Activated CD8-positive, alpha-beta memory T cell treated with anti-CD3 and anti-CD28 coated beads for 36 hours (primary cell): Measurements from ENCODE around the gene PDE4DIP. TPM values are rescaled to one million over a fixed set of nuclear protein-coding genes. Genes with fewer than 3 reads are reported as not detected.
"Not testable (repeated sequence)": the region's sequence is repeated elsewhere in the genome, so short reads cannot be mapped to it uniquely, and the experiment has no call there.

Experiments used
- CTCF ChIA-PET: fragments of 350-600 bp; sonication (Branson Sonifier 250); formaldehyde crosslinking; loops from one replicate; lab custom pipeline; 2021; ENCODE audit warnings: antibody characterized with exemption; lab: Charles Lee
- POLR2A ChIA-PET: fragments of 350-600 bp; sonication (Branson Sonifier 250); formaldehyde crosslinking; loops from one replicate; lab custom pipeline; 2021; ENCODE audit warnings: antibody characterized with exemption; lab: Charles Lee
- total RNA-seq, 2 experiments: library from RNA; stranded (reverse); gene quantifications; one replicate each; pipeline ENCODE4 v1.2.3, GENCODE V29; 2021

PDE4DIP gene
- 10 to 100 TPM; 24.6 to 24.7 TPM for total RNA-seq

DNA sequence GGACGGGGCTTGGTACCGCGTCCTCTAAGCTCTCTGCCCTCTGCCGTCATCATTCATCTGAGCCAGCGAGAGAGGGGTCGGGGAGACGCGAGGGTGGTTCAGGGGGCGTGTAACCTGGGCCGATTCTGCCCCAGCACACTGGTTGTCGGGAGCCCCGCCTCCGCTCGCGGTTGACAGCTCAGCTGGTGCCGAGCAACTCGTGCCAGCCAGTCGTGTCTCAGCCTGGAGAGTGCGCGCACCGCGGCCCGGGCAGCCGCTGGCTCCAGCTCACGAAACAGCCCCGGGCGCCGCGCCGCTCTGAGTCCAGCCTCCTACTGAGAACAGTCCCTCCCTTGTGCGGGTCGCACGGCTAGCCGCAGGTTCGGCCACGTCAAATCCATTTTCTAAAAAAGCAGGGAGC is at the start of gene PDE4DIP:
Gene PDE4DIP, plus strand, starts transcription at position 209 of the 400 bp plus-strand sequence. CDS start 347 bp downstream, outside the sequence.
- CTCF ChIA-PET, POLR2A ChIA-PET: not testable (repeated sequence)

- POLR2A ChIA-PET, CTCF ChIA-PET: not testable (repeated sequence)
Observed at GRCh38 chr1:148808268-148808928, 35.8 kb upstream of the PDE4DIP start.

DNA sequence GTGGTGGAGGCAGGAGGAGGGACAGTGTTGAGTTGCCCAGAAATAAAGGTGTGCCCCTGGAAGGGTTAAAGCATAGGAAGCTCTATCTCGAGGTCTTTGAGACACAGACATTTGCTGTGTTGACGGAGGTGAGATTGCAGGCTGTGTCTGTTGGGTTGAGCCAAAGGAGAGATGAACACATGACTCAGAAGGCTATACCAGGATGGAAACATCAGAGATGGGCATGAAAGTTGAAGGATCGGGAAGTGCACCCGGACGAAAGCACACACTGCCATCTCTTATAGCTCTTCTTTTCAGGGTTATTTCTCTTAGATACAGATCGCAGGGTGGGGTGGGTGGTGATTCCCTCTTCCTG is 35.3 kb upstream of the PDE4DIP start:
- POLR2A ChIA-PET, CTCF ChIA-PET: not testable (repeated sequence)

- POLR2A ChIA-PET, CTCF ChIA-PET: not testable (repeated sequence)
Observed at GRCh38 chr1:148822180-148822579, 22.0 kb upstream of the PDE4DIP start.

- CTCF ChIA-PET, POLR2A ChIA-PET: not testable (repeated sequence)
Observed at GRCh38 chr1:148823822-148824221, 20.4 kb upstream of the PDE4DIP start.

- CTCF ChIA-PET, POLR2A ChIA-PET: not testable (repeated sequence)
Observed at GRCh38 chr1:148825029-148825428, 19.2 kb upstream of the PDE4DIP start.

- POLR2A ChIA-PET, CTCF ChIA-PET: not testable (repeated sequence)
Observed at GRCh38 chr1:148828531-148828930, 15.7 kb upstream of the PDE4DIP start.

GRCh38 chr1:148828962-148829361 is 15.3 kb upstream of the PDE4DIP start:
- CTCF ChIA-PET, POLR2A ChIA-PET: not testable (repeated sequence)

DNA sequence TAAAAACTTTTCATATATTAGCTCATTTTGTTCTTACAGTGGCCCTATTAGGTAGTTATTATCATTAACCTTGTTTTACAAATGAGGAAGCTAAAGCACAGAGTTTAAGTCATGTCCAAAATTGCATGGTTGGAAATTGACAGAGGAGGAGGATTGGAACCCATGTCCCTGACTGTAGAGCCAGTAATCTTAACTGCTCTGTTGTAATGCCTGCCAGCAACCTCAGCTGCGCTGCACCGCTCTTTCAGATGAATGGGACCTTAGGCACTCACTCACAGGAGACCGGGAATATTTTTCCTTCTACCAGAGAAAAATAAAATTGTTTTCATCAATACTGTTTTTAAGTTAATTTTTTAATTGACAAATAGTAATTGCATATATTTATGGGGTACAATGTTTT is 14.9 kb upstream of the PDE4DIP start:
- POLR2A ChIA-PET, CTCF ChIA-PET: not testable (repeated sequence)

- CTCF ChIA-PET, POLR2A ChIA-PET: not testable (repeated sequence)
Observed at GRCh38 chr1:148841262-148841661, 3.0 kb upstream of the PDE4DIP start.

- POLR2A ChIA-PET, CTCF ChIA-PET: not testable (repeated sequence)
Observed at GRCh38 chr1:148844651-148845050, 423 bp downstream of the PDE4DIP start.

DNA sequence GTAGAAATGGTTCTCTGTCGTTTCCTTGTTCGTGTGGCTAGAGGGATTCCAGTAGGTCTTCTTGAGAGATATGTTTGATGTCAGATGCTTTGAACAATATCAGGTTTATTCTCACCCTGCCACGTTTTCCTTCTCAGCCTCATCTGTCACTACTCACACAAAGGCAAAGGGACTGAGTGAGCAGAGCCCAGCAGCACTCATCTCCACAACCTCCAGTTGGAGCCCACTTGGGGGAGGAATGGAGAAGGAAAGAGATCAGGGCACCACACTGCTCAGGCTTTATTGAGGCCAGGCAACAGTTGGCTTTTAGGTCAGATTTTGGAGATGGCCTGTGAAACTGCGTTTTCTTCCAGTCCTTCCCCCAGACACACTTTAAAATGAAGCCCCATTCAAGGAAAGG is 840 bp downstream of the PDE4DIP start:
- CTCF ChIA-PET, POLR2A ChIA-PET: not testable (repeated sequence)

DNA sequence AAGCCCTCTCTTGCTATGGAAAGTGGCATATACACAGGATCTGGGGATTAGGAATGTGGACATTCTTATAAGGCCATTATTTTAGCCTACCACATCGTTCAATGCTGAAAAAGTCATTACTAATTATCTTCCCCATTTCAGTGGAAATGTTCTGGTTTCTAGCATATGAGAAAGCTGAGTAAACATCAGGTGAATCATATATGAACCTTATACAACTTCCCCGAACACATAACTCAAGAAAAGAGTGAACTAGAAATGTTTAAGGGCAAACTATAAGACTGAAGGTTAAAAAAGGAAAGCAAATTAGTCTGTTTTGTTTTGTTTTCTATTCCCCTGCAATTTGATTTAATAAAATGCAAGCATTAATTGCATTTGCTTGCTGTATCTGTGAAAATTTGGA is 6.1 kb downstream of the PDE4DIP start:
- POLR2A ChIA-PET, CTCF ChIA-PET: not testable (repeated sequence)

- CTCF ChIA-PET = not testable (repeated sequence)
Observed at GRCh38 chr1:148850840-148851239, 6.6 kb downstream of the PDE4DIP start.

GRCh38 chr1:148851684-148852083 is 7.5 kb downstream of the PDE4DIP start:
- POLR2A ChIA-PET, CTCF ChIA-PET: not testable (repeated sequence)

More at GRCh38 chr1:148850840-148851239, 6.6 kb downstream of the PDE4DIP start:
- POLR2A ChIA-PET = not testable (repeated sequence)

DNA sequence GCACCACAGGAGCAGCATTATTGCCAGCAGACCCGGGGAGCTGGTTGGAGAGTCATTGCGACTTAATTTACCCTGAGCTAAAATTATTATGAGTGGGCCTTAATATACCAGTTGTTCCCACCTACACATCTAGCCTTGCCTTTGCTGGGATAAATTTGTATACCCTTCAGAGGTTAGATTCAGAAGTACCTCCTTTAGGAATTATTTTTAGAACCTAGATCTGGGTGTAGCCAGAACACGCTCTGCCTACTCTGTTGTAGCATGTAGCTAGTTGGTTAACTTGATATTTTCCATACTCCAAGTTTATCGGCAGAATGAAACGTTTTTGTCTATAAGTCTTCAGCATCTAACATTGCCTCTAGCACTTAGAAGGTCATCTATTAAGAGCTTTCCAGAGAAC is 9.1 kb downstream of the PDE4DIP start:
- CTCF ChIA-PET, POLR2A ChIA-PET: not testable (repeated sequence)

- POLR2A ChIA-PET, CTCF ChIA-PET: not testable (repeated sequence)
Observed at GRCh38 chr1:148854063-148854462, 9.8 kb downstream of the PDE4DIP start.

DNA sequence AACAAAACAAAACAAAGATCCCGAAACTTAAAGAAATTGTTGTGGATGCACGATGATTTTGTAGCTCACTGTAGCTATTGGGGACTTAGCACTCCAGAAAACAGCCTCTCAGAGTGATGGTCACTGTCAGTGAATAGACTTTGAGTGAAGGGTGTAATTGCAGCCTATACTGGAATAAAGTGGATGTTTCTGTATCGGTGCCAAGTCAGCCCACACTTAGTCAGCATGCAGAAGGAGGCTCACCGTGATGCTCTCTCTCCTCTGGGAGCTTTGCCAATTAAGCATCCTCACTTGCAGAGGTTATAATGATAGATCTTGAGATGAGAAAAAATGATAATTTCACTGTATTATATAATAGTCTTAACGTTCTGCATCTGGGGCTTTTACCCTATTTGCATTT is 11.1 kb downstream of the PDE4DIP start:
- POLR2A ChIA-PET, CTCF ChIA-PET: not testable (repeated sequence)

- POLR2A ChIA-PET, CTCF ChIA-PET: not testable (repeated sequence)
Observed at GRCh38 chr1:148860049-148860448, 15.8 kb downstream of the PDE4DIP start.

DNA sequence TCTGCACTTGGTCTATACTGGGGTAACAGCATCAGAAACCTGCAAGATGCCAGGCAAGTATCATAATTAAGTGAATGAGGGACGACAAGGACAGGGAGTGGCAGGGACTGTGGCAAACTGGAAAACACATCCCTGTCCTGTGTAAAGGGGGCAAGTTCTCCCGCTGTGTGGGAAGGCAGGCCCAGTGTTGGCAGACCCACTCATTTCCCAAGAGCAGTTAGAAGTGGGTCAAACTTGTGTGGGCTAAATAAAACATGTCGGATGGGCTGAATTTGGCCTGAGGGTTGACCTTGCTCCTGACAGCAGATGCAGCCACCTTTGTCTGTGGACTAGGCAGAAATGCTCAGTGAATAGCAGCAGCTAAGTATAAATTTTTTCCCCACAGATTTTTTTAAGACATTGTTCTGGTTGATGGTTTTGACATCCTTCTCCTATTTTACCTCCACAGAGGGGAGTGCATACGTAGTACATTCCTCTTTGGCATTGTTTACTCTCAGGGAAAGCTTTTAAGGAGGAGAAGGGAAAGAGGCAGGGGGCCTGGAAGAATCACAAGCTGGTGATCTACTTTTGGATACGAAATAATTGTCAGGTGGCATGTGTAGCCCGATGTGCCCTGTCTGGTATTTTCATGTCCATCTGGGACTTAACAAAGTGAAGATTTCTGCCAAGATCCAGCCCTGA is 16.5 kb downstream of the PDE4DIP start:
- CTCF ChIA-PET, POLR2A ChIA-PET: not testable (repeated sequence)

DNA sequence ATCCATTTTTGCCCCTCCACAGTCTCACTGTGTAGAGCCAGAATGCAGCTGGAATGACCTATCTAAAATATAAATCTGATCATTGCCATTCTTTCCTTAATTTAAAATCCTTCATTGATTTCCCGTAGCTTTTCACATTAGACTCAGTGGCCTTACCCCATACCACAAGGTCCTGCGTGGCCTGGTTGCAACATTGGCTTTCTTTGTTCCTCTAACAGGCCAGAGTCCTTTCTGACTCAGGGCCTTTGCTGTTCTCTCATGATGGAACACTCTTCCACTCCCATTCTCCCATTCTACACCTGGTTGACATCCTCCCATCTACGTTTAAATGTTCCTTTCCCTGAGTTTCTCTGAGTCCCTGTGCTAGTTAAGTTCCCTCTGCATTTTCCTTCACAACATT is 18.4 kb downstream of the PDE4DIP start:
- POLR2A ChIA-PET, CTCF ChIA-PET: not testable (repeated sequence)
